Measurements from ENCODE around the gene SYT2.

SYT2 gene

DNA sequence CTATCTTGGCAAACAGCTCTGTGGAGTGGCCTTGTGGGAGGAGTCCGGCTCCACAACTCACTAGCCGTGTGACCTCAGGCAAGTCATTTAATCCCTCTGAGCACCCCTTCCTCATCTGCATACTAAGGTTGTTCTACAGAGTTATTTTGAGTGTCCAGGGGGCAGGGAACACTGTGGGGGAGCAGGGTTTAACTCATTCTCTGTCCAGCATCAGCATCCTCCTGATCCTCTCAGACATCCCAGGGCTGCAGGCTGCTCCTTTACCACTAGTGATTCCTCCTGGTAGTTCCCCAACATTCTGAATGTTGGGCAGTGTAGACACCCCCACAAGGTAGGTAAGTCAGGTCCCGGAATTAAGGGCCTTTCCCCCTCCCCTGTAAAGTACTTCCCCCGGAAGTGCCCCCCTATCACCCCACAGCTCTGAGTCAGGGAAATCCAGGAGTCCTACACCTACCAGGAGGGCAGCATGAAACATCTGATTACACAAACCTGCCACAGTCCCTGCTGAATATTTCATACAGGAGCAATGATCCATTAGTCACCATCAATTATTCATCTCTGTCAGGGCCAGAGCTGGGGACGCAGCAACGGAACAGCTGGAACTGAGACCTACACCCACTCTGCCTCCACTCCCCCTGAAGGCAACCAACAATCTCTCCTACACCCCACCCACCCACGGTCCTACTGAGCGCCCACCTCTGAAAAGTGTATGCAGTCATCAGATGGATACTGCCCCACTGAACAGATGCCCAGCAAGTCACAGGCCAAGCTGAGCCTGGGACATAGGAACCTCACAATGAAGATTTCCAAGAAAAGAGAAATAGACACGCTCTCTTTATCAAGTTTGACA, 20.5 kb downstream of the SYT2 start:
- DNase-seq (no peak), ATAC-seq (no peak)
- Mint-ChIP-seq H3K9me3 (no peaks in the 10 kb centered on the region), H3K4me1 (no peaks in the 10 kb centered on the region), H3K4me3 (no peak overlapping the region), H3K27me3 (peaks cover 76% of the 10 kb centered on the region), H3K27ac (no peak overlapping the region)

DNA sequence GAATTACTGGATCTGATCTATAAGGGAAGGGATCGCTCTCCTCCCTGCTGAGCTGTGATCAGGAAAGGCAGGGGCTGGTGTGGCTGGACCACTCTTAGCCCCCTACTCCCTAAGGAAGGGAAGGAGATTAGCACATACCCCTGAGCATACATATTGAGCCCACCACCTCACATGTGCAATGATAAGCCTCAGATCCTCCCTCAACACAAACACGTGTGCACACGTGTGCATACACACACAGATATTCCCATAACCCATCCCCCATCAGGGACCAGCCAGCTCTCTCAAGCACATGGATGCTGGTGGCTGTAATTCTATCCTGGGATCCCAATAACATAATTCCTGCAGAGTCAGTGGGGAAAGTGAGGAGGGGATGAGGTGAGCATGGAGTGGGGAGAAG, 21.2 kb downstream of the SYT2 start:
- H3K9me3 Mint-ChIP-seq, result no peaks in the 10 kb centered on the region
- ATAC-seq, result no peak
- no peak overlapping the region for H3K27ac Mint-ChIP-seq
- H3K27me3 Mint-ChIP-seq, result peaks cover 76% of the 10 kb centered on the region
- DNase-seq, result no peak
- no peak overlapping the region for H3K4me3 Mint-ChIP-seq
- H3K4me1 Mint-ChIP-seq, result no peaks in the 10 kb centered on the region

DNA sequence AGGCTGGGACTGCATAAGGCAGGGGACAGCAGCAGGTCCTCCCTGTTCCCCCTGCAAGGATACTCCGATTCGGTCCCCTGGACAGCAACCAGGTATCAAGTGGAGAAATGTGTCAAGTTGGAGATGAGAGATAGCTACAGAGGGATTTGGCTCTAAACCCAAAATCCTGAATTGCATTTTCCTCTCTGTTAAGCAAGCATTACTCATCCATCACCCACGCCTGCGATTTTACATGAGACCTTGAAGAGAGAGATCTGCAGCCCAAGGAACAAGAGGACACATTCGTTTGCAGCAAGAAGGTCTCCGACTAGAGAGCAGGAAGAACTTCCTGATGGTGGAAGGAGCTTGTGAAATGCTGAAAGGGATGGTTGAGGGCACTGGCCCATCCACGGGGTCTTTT, 21.9 kb downstream of the SYT2 start:
- Mint-ChIP-seq H3K27ac (no peak overlapping the region), H3K4me3 (no peak overlapping the region), H3K4me1 (no peaks in the 10 kb centered on the region), H3K9me3 (no peaks in the 10 kb centered on the region), H3K27me3 (peaks cover 72% of the 10 kb centered on the region)
- ATAC-seq (no peak), DNase-seq (no peak)

DNA sequence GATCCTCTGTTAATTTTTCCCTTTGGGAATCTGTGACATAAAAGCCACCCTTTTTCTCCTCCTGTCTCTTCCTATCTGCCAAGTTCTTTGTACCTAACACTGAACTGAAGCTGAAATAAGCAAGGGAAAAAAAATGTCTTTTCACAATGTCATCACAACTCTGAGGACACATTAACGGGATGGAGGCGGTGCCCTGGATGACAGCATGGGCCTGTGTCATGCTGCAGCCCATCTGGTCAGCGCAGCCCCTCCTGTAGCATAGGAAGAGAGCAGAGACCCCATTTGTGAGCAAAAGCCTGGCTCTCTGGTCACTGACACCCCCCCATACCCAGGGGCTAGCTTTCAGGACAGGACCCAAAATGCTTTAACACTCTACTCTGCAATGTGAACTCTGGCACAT, 22.5 kb downstream of the SYT2 start:
- ATAC-seq (no peak), DNase-seq (no peak)
- H3K9me3 Mint-ChIP-seq, result no peaks in the 10 kb centered on the region
- H3K4me3 Mint-ChIP-seq, result no peak overlapping the region
- H3K27ac Mint-ChIP-seq, result no peak overlapping the region
- no peaks in the 10 kb centered on the region for H3K4me1 Mint-ChIP-seq
- peaks cover 70% of the 10 kb centered on the region for H3K27me3 Mint-ChIP-seq

DNA sequence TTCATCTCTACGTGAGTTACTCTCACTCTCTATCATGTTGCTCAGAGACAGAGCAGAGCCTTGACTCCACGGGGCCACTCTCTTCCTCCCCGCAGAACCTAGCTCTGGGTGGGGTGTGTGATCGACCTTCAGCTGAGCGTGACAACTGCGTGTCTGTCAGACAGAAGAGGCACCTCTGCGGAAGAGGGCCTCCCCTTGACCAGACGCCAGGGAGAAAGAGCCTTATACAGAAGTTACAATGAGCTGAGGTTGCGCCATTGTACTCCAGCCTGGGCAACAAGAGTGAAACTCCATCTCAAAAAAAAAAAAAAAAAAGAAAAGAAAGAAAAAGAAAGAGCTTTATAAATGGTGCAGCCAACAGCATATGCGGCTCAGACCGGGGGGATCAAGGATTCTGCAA, 22.9 kb downstream of the SYT2 start:
- H3K27me3 Mint-ChIP-seq, result peaks cover 73% of the 10 kb centered on the region
- no peaks in the 10 kb centered on the region for H3K9me3 Mint-ChIP-seq
- no peak overlapping the region for H3K27ac Mint-ChIP-seq
- no peaks in the 10 kb centered on the region for H3K4me1 Mint-ChIP-seq
- H3K4me3 Mint-ChIP-seq, result no peak overlapping the region
- ATAC-seq, result no peak
- DNase-seq, result no peak

DNA sequence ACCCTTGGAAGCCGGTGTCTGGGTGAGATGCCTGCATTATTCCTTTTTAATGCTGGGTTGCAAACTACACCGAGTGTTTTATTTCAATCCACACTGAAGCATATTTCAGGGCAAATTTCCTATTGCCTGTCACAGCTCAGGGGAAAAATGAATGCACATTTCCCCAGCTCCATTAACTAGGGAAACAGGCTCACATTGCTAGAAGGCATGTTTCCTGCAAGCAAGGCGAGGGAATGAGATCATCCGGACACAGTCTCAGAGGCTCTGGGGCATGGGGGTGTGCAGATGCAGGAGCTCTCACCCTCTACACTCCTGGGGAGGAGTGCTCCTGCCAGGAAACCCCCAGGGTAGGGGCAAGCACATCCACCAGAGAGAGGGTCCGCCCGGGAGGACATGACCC, 24.6 kb downstream of the SYT2 start:
- no peak for ATAC-seq
- H3K9me3 Mint-ChIP-seq, result no peaks in the 10 kb centered on the region
- no peak overlapping the region for H3K4me3 Mint-ChIP-seq
- no peaks in the 10 kb centered on the region for H3K4me1 Mint-ChIP-seq
- H3K27ac Mint-ChIP-seq, result no peak overlapping the region
- no peak for DNase-seq
- H3K27me3 Mint-ChIP-seq, result peaks cover 79% of the 10 kb centered on the region

- H3K27me3 Mint-ChIP-seq, result peaks cover 74% of the 10 kb centered on the region
- no peak overlapping the region for H3K4me3 Mint-ChIP-seq
- DNase-seq, result no peak
- H3K27ac Mint-ChIP-seq, result no peak overlapping the region
- H3K9me3 Mint-ChIP-seq, result no peaks in the 10 kb centered on the region
- no peak for ATAC-seq
- H3K4me1 Mint-ChIP-seq, result no peaks in the 10 kb centered on the region
Measured at GRCh38 chr1:202684716-202685115, 25.5 kb downstream of the SYT2 start.

- no peaks in the 10 kb centered on the region for H3K4me1 Mint-ChIP-seq
- peaks cover 9 to 15% of the 10 kb centered on the region in 2 donors for H3K9me3 Mint-ChIP-seq
- DNase-seq (no peak), ATAC-seq (no peak)
- H3K4me3 Mint-ChIP-seq, result no peak overlapping the region
- H3K27ac Mint-ChIP-seq, result no peak overlapping the region
- H3K27me3 Mint-ChIP-seq, result peaks cover 71% of the 10 kb centered on the region
Measured at GRCh38 chr1:202683029-202683428, 27.2 kb downstream of the SYT2 start.

GRCh38 chr1:202682477-202682876, 27.8 kb downstream of the SYT2 start:
- DNase-seq, result no peak
- Mint-ChIP-seq H3K9me3 (peaks cover 9 to 15% of the 10 kb centered on the region in 2 donors), H3K27ac (no peak overlapping the region), H3K4me3 (no peak overlapping the region), H3K4me1 (no peaks in the 10 kb centered on the region), H3K27me3 (peaks cover 66% of the 10 kb centered on the region)
- ATAC-seq, result no peak

DNA sequence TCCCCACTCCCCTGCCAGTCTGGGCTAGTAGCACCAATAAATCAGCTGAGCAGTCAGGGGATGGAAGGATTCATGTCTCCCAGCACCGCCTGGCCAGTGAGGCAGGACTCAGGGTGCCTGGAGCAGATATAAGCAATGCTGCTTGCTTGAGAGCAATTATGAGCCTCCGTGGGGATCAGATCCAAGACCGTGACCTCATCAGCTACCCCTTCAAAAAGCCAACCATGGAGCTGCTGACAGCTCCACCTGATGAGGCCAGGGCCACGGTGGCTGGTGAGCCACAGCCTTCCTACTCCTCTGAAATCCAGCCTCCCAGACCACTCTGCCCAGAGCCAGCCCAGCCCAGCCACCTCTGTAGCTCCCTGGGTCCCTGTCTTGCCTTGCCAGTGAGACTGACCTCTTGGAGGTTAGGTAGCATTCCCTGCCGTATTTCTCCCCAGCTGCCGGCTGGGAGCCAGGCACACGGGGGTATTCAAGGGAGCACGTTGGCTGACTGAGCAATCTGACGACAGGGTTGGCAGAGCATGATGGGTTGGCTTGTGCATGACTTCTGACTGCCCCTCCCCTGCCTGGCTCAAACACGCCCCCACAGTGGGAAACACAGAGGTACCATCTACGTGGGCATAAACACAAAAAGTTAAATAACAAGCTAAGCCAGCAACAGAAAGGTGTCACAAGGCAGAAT, 28.4 kb downstream of the SYT2 start:
- H3K9me3 Mint-ChIP-seq, result peaks cover 15 to 19% of the 10 kb centered on the region in 2 donors
- no peak overlapping the region for H3K27ac Mint-ChIP-seq
- DNase-seq (no peak), ATAC-seq (no peak)
- no peak overlapping the region for H3K4me3 Mint-ChIP-seq
- no peaks in the 10 kb centered on the region for H3K4me1 Mint-ChIP-seq
- peaks cover 64% of the 10 kb centered on the region for H3K27me3 Mint-ChIP-seq

GRCh38 chr1:202680586-202681352, 29.5 kb downstream of the SYT2 start:
- ATAC-seq (no peak), DNase-seq (no peak)
- Mint-ChIP-seq H3K9me3 (peaks cover 15 to 23% of the 10 kb centered on the region in 2 donors), H3K4me3 (no peak overlapping the region), H3K4me1 (no peaks in the 10 kb centered on the region), H3K27me3 (peaks cover 64% of the 10 kb centered on the region), H3K27ac (no peak overlapping the region)

GRCh38 chr1:202679406-202680177, 30.7 kb downstream of the SYT2 start:
- Mint-ChIP-seq H3K27me3 (peaks cover 59% of the 10 kb centered on the region), H3K9me3 (peaks cover 15 to 23% of the 10 kb centered on the region in 2 donors), H3K27ac (no peak overlapping the region), H3K4me1 (no peaks in the 10 kb centered on the region), H3K4me3 (no peak overlapping the region)
- no peak for DNase-seq
- no peak for ATAC-seq

- Mint-ChIP-seq H3K4me3 (no peak overlapping the region), H3K4me1 (no peaks in the 10 kb centered on the region), H3K9me3 (peaks cover 18 to 27% of the 10 kb centered on the region in 2 donors), H3K27ac (no peak overlapping the region), H3K27me3 (peaks cover 59% of the 10 kb centered on the region)
- no peak for ATAC-seq
- DNase-seq, result no peak
Measured at GRCh38 chr1:202677433-202677832, 32.8 kb downstream of the SYT2 start.

- H3K4me1 Mint-ChIP-seq, result no peaks in the 10 kb centered on the region
- H3K4me3 Mint-ChIP-seq, result no peak overlapping the region
- H3K27ac Mint-ChIP-seq, result no peak overlapping the region
- ATAC-seq (no peak), DNase-seq (no peak)
- H3K9me3 Mint-ChIP-seq, result peaks cover 14 to 20% of the 10 kb centered on the region in 2 donors
- peaks cover 30% of the 10 kb centered on the region for H3K27me3 Mint-ChIP-seq
Measured at GRCh38 chr1:202673531-202673930, 36.7 kb downstream of the SYT2 start.

- Mint-ChIP-seq H3K4me3 (no peak overlapping the region), H3K4me1 (no peaks in the 10 kb centered on the region), H3K9me3 (peaks cover 5 to 7% of the 10 kb centered on the region in 2 donors), H3K27me3 (peaks cover 22% of the 10 kb centered on the region), H3K27ac (no peak overlapping the region)
- DNase-seq, result no peak
- no peak for ATAC-seq
Measured at GRCh38 chr1:202671399-202671798, 38.9 kb downstream of the SYT2 start.
